Uterus (tissue), 2 donors: ENCODE measurements around the gene PEX11A.

Source experiments
- CTCF ChIP-seq, 4 experiments: fragments of 200-600 bp in 2 of 4; fragments of 450-650 bp in 2 of 4; sonication (generic) in 2 of 4; IDR thresholded peaks; one replicate each; pipeline ENCODE4 v1.5.1; 2016 to 2019; ENCODE audit warnings: antibody characterized with exemption in 4 of 4, mild to moderate bottlenecking in 2 of 4, moderate library complexity in 1 of 4
- POLR2A ChIP-seq, 2 donors: fragments of 450-650 bp; IDR thresholded peaks; one replicate each; pipeline ENCODE4 v1.6.1; 2016; ENCODE audit warnings: antibody characterized with exemption in 2 of 2, mild to moderate bottlenecking in 1 of 2, moderate library complexity in 1 of 2

GRCh38 chr15:89704411-89704810, 13.9 kb upstream of the PEX11A start:
- no peak for TF ChIP-seq CTCF (IDR thresholded peaks at IDR 0.05)
- no peak for TF ChIP-seq POLR2A (IDR thresholded peaks at IDR 0.05)
